HFFc6 (cell line): ENCODE measurements around the gene CA6. TPM values are rescaled to one million over a fixed set of nuclear protein-coding genes. Genes with fewer than 3 reads are reported as not detected.

ENCODE experiments used
- DNase-seq: peaks from one replicate; pipeline ENCODE4 v3.0.0-alpha.2; 2018
- H3K27ac Mint-ChIP-seq: 2 replicates; pipeline ENCODE4 v1.8.0; 2020; ENCODE audit warnings: mild to moderate bottlenecking, mixed read lengths
- H3K27me3 Mint-ChIP-seq: 2 replicates; pipeline ENCODE4 v1.8.0; 2021; ENCODE audit warnings: mild to moderate bottlenecking, moderate library complexity, mixed read lengths; ENCODE audit not compliant: insufficient read depth
- H3K36me3 Mint-ChIP-seq: 2 replicates; pipeline ENCODE4 v1.8.0; 2021; ENCODE audit warnings: low read depth, mixed read lengths
- H3K4me1 Mint-ChIP-seq: 2 replicates; pipeline ENCODE4 v1.8.0; 2020; ENCODE audit warnings: low read depth, mixed read lengths
- H3K4me3 Mint-ChIP-seq: 2 replicates; pipeline ENCODE4 v1.8.0; 2020; ENCODE audit warnings: mild to moderate bottlenecking, moderate library complexity, mixed read lengths
- H3K9me3 Mint-ChIP-seq: 2 replicates; pipeline ENCODE4 v1.8.0; 2020; ENCODE audit warnings: mild to moderate bottlenecking, mixed read lengths
- total RNA-seq, 6 experiments: library from RNA; stranded (reverse); fragmentation: NEBNext Ultra II Directional; extraction: Animal tissue kit (Norgen Biotek cat#: 25700); gene quantifications; 2 replicates in 1 of 6; 3 replicates in 5 of 6; pipeline ENCODE4 v1.2.3, GENCODE V29; 2021
- TF ChIP-seq, protein P1 (sequence below): fragments of 200-600 bp; sonication (generic); IDR thresholded peaks from 2 replicates; pipeline ENCODE4 v1.5.0; 2021; ENCODE audit warnings: antibody characterized with exemption, mild to moderate bottlenecking

The CA6 gene
- total RNA-seq, 6 experiments from 2014 or later, result not detected

DNA sequence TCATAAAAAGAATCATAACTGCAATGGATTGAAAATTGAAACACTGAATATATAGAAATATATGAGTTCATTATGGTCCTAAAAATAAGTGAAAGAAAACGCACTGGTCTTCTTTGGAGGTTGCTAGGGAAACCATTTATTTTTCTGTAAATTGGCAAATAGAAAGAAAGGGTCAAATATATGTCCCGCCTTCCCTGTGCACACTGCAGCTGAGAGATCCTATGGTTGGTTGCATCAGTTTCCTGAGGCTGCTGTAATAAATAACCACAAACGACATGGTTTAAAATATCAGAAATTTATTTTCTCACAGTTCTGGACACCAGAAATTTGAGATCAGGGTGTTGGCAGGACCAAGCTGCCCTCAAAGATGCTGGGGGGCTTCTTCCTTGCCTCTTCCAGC lies 35.0 kb downstream of the CA6 start:
- Mint-ChIP-seq H3K4me3 (no peak overlapping the region), H3K27ac (no peak overlapping the region), H3K27me3 (peaks cover 12% of the 10 kb centered on the region), H3K36me3 (peaks cover 5% of the 10 kb centered on the region; the same call in 1 of the 2 replicates), H3K4me1 (peaks cover 19% of the 10 kb centered on the region), H3K9me3 (peaks cover 8% of the 10 kb centered on the region)
- TF ChIP-seq, protein P1, sequence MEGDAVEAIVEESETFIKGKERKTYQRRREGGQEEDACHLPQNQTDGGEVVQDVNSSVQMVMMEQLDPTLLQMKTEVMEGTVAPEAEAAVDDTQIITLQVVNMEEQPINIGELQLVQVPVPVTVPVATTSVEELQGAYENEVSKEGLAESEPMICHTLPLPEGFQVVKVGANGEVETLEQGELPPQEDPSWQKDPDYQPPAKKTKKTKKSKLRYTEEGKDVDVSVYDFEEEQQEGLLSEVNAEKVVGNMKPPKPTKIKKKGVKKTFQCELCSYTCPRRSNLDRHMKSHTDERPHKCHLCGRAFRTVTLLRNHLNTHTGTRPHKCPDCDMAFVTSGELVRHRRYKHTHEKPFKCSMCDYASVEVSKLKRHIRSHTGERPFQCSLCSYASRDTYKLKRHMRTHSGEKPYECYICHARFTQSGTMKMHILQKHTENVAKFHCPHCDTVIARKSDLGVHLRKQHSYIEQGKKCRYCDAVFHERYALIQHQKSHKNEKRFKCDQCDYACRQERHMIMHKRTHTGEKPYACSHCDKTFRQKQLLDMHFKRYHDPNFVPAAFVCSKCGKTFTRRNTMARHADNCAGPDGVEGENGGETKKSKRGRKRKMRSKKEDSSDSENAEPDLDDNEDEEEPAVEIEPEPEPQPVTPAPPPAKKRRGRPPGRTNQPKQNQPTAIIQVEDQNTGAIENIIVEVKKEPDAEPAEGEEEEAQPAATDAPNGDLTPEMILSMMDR, result no peak
- DNase-seq, result no peak

GRCh38 chr1:8981169-8981568 lies 35.5 kb downstream of the CA6 start:
- H3K4me3 Mint-ChIP-seq, result no peak overlapping the region

GRCh38 chr1:8984203-8984602 lies 38.5 kb downstream of the CA6 start:
- peaks cover 5% of the 10 kb centered on the region; the same call in 1 of the 2 replicates for H3K36me3 Mint-ChIP-seq
- no peak for DNase-seq
- no peak overlapping the region for H3K4me3 Mint-ChIP-seq
- H3K9me3 Mint-ChIP-seq, result peaks cover 8% of the 10 kb centered on the region
- H3K27ac Mint-ChIP-seq, result no peak overlapping the region
- peaks cover 33% of the 10 kb centered on the region for H3K4me1 Mint-ChIP-seq
- TF ChIP-seq, protein P1, result no peak
- H3K27me3 Mint-ChIP-seq, result peaks cover 12% of the 10 kb centered on the region

More at GRCh38 chr1:8981169-8981568, 35.5 kb downstream of the CA6 start:
- no peak overlapping the region for H3K27ac Mint-ChIP-seq
- peaks cover 22% of the 10 kb centered on the region for H3K4me1 Mint-ChIP-seq
- DNase-seq, result no peak
- peaks cover 5% of the 10 kb centered on the region; the same call in 1 of the 2 replicates for H3K36me3 Mint-ChIP-seq
- peaks cover 12% of the 10 kb centered on the region for H3K27me3 Mint-ChIP-seq
- peaks cover 8% of the 10 kb centered on the region for H3K9me3 Mint-ChIP-seq
- TF ChIP-seq, protein P1, result no peak

DNA sequence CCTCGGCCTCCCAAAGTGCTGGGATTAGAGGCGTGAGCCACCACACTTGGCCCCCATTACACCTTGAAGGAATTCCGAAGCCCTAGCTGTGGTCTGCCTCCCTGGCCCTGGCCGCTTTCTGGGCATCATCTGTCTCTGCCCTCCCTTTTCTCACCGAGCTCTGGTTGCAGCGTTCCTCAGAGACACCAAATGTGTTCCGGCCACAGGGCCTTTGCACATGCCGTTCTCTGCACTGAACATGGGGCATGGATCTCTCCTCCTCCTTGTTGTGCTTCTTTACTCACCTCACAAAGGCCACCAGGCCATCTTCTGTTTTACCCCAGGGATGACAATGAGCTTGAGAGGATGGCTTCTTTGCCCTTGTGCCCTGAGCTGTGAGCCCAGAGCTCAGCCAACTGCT lies 39.3 kb downstream of the CA6 start:
- peaks cover 5% of the 10 kb centered on the region; the same call in 1 of the 2 replicates for H3K36me3 Mint-ChIP-seq
- TF ChIP-seq, protein P1, result no peak
- peak overlapping the region; percentile 95 for H3K27ac Mint-ChIP-seq
- H3K4me1 Mint-ChIP-seq, result peaks cover 39% of the 10 kb centered on the region
- H3K4me3 Mint-ChIP-seq, result no peak overlapping the region
- no peak for DNase-seq
- peaks cover 12% of the 10 kb centered on the region for H3K27me3 Mint-ChIP-seq
- H3K9me3 Mint-ChIP-seq, result peaks cover 8% of the 10 kb centered on the region

- H3K27me3 Mint-ChIP-seq, result peaks cover 9% of the 10 kb centered on the region
- TF ChIP-seq, protein P1, result no peak
- peaks cover 4% of the 10 kb centered on the region for H3K9me3 Mint-ChIP-seq
- H3K4me3 Mint-ChIP-seq, result peak overlapping the region; percentile 71
- 0 out of 2 replicates have a peak, but pooled peaks cover under 1% of the 10 kb centered on the region for H3K36me3 Mint-ChIP-seq
- peaks cover 40% of the 10 kb centered on the region for H3K4me1 Mint-ChIP-seq
- DNase-seq, result peak; percentile 98
- peak overlapping the region; percentile 95 for H3K27ac Mint-ChIP-seq
Measured at GRCh38 chr1:8985915-8986813, 40.5 kb downstream of the CA6 start.
